HepG2 (cell line): ENCODE measurements around the gene ARHGEF3. TPM values are rescaled to one million over a fixed set of nuclear protein-coding genes. Genes with fewer than 3 reads are reported as not detected.

Experiments used
- CAMTA2 ChIP-seq: sonication (generic); formaldehyde crosslinking; IDR thresholded peaks from 2 replicates; pipeline ENCODE4 v1.4.0; 2020; ENCODE audit warnings: mild to moderate bottlenecking, missing genetic modification reagents, borderline replicate concordance
- CHD4 ChIP-seq: fragments of 200-600 bp; sonication (generic); IDR thresholded peaks from 2 replicates; pipeline ENCODE4 v1.7.0; 2017; ENCODE audit warnings: mild to moderate bottlenecking, low read length, borderline replicate concordance
- GATA4 ChIP-seq: sonication (generic); IDR thresholded peaks from 2 replicates; pipeline ENCODE4 v1.6.1; 2016; ENCODE audit warnings: antibody characterized with exemption, low read depth, borderline replicate concordance
- GPN1 ChIP-seq: sonication (generic); formaldehyde crosslinking; IDR thresholded peaks from 2 replicates; pipeline ENCODE4 v1.5.1; 2020; ENCODE audit warnings: missing genetic modification reagents, borderline replicate concordance
- JARID2 ChIP-seq: sonication (generic); formaldehyde crosslinking; IDR thresholded peaks from 2 replicates; pipeline ENCODE4 v1.8.1; 2023; ENCODE audit warnings: missing genetic modification reagents, inconsistent platforms; ENCODE audit not compliant: insufficient replicate concordance
- KLF11 ChIP-seq: IDR thresholded peaks from 2 replicates; pipeline ENCODE4 v1.6.1; 2016; ENCODE audit warnings: missing compliant biosample characterization
- PCBP2 ChIP-seq: fragments of 200-400 bp; formaldehyde crosslinking; optimal IDR thresholded peaks from 2 replicates; pipeline ENCODE3; 2018; ENCODE audit warnings: low read length, low read depth; ENCODE audit not compliant: poor library complexity, severe bottlenecking
- PHB2 ChIP-seq: fragments of 450-650 bp; IDR thresholded peaks from 2 replicates; pipeline ENCODE4 v1.6.1; 2018; ENCODE audit not compliant: partially characterized antibody
- RFX1 ChIP-seq: fragments of 450-650 bp; IDR thresholded peaks from 2 replicates; pipeline ENCODE4 v1.6.1; 2017
- SMAD9 ChIP-seq: sonication (generic); formaldehyde crosslinking; IDR thresholded peaks from 2 replicates; pipeline ENCODE4 v1.5.1; 2020; ENCODE audit warnings: mild to moderate bottlenecking, missing genetic modification reagents
- SRF ChIP-seq: IDR thresholded peaks from 2 replicates; pipeline ENCODE4 v1.6.1; 2011; ENCODE audit warnings: mild to moderate bottlenecking, low read depth, low read length, moderate library complexity
- TAF15 ChIP-seq: fragments of 200-400 bp; formaldehyde crosslinking; IDR thresholded peaks from one replicate; pipeline ENCODE4 v1.6.1; 2018; ENCODE audit warnings: mild to moderate bottlenecking, low read depth, low read length; ENCODE audit not compliant: poor library complexity, severe bottlenecking
- ZBTB33 ChIP-seq: sonication (generic); formaldehyde crosslinking; IDR thresholded peaks from 2 replicates; pipeline ENCODE4 v1.4.0; 2020; ENCODE audit warnings: missing genetic modification reagents
- ZNF20 ChIP-seq: sonication (generic); formaldehyde crosslinking; IDR thresholded peaks from 2 replicates; pipeline ENCODE4 v1.4.0; 2020; ENCODE audit warnings: mild to moderate bottlenecking, moderate library complexity, missing genetic modification reagents
- ZNF256 ChIP-seq: sonication (generic); formaldehyde crosslinking; conservative IDR thresholded peaks from 2 replicates; pipeline ENCODE4 v1.4.0; 2020; ENCODE audit warnings: missing genetic modification reagents
- ZNF317 ChIP-seq: sonication (generic); formaldehyde crosslinking; IDR thresholded peaks from 2 replicates; pipeline ENCODE4 v1.5.0; 2020; ENCODE audit warnings: mild to moderate bottlenecking, missing genetic modification reagents
- ZNF556 ChIP-seq: sonication (generic); formaldehyde crosslinking; IDR thresholded peaks from 2 replicates; pipeline ENCODE4 v1.4.0; 2020; ENCODE audit warnings: mild to moderate bottlenecking, missing genetic modification reagents, borderline replicate concordance
- ZNF768 ChIP-seq: sonication (generic); formaldehyde crosslinking; IDR thresholded peaks from 2 replicates; pipeline ENCODE4 v1.4.0; 2020; ENCODE audit warnings: missing genetic modification reagents
- ZNF816 ChIP-seq: sonication (generic); formaldehyde crosslinking; IDR thresholded peaks from 2 replicates; pipeline ENCODE4 v1.8.0; 2022; ENCODE audit warnings: missing genetic modification reagents, mild to moderate bottlenecking, borderline replicate concordance
- ZSCAN12 ChIP-seq: sonication (generic); formaldehyde crosslinking; IDR thresholded peaks from 2 replicates; pipeline ENCODE4 v1.9.0; 2021; ENCODE audit warnings: mild to moderate bottlenecking, missing genetic modification reagents
- polyA plus RNA-seq, 8 experiments: library from polyadenylated mRNA; depleted of rRNA in 3 of 8; stranded (reverse) in 7 of 8; unstranded in 1 of 8; fragments of >200 nt; fragmentation: Illumina TruSeq in 4 of 8; extraction: Trizol in 4 of 8; gene quantifications; 2 replicates each; pipeline versions ENCODE4 v1.2.1 to v1.2.3, GENCODE V29; 2011 to 2016; ENCODE audit warnings: low read depth in 4 of 8, missing spikeins in 1 of 8, mixed read lengths in 1 of 8; ENCODE audit not compliant: insufficient read depth in 1 of 8
- total RNA-seq, 5 experiments: library from RNA; depleted of rRNA; stranded (reverse); fragments of >200 nt; fragmentation: Illumina TruSeq; extraction: Trizol; gene quantifications; 2 replicates each; pipeline ENCODE4 v1.2.3, GENCODE V29; 2016; ENCODE audit warnings: low read depth in 1 of 5
- TF ChIP-seq, protein P1 (sequence below): sonication (generic); formaldehyde crosslinking; IDR thresholded peaks from 2 replicates; pipeline ENCODE4 v1.9.0; 2022; ENCODE audit warnings: missing genetic modification reagents, mild to moderate bottlenecking, borderline replicate concordance
- TF ChIP-seq, protein P2 (sequence below): sonication (generic); formaldehyde crosslinking; IDR thresholded peaks from 2 replicates; pipeline ENCODE4 v1.5.1; 2020; ENCODE audit warnings: mild to moderate bottlenecking, missing genetic modification reagents, moderate library complexity
- TF ChIP-seq, protein P3 (sequence below): sonication (generic); formaldehyde crosslinking; IDR thresholded peaks from 2 replicates; pipeline ENCODE4 v1.4.0; 2020; ENCODE audit warnings: missing genetic modification reagents

Gene ARHGEF3
- total and polyA plus RNA-seq, 2 of the 13 experiments (the other 11 are each of a cell fraction or from before 2014, with no cell fraction given) = 14.8 to 23.1 TPM

DNA sequence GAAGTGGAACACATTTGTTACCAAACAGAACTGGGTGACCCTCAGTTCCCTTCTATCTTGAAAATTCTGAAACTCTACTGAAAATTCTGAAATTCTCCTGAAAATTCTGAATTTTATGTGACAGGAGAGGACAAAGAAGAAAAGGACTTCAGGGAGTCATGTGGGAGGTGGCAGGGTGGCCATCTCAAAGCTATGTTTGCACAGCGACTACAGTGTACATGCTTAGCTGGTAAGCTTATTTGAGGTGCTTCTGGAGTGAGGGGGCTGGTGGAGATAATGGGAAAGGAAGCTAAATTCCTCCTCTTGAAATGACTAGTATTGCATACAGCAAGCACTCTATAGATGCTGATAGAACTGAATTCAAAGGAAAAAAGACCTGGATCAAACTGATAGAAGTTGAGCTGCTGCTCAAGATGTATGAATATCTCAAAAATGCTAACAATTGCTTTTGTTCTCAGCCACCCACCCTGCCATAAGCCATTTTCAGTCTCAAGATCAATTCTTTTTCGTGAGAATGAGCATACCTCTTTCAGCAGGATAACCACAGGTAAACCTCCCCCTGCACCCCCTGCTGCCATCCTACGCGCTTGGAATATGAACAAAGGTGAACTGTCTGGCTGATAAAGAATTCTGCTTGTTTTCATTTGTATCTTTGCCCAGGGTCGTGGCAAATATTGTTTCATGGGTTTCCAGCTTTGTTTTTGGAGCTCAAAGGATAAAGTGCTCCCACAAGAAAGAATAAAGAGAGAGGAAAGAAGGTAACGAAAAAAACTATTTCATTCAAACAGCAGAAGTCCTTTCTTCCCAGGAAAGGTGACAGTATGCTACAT is 16.6 kb upstream of the ARHGEF3 start (continued):
- TF ChIP-seq ZSCAN12 (no peak), ZNF20 (CRISPR knock-in tag) (no peak), ZNF768 (CRISPR knock-in tag) (no peak), ZNF816 (CRISPR knock-in tag) (no peak), SMAD9 (CRISPR knock-in tag) (no peak), ZNF317 (CRISPR knock-in tag) (no peak), KLF11 (CRISPR knock-in tag) (no peak), GATA4 (no peak), PCBP2 (no peak), CAMTA2 (no peak), ZNF256 (CRISPR knock-in tag) (no peak), JARID2 (no peak), TAF15 (no peak), CHD4 (peak; percentile 35; the same call in 1 of the 2 replicates), GPN1 (no peak), PHB2 (no peak), ZNF556 (CRISPR knock-in tag) (no peak), SRF (no peak), RFX1 (no peak), ZBTB33 (CRISPR knock-in tag) (no peak)
- TF ChIP-seq, protein P1, sequence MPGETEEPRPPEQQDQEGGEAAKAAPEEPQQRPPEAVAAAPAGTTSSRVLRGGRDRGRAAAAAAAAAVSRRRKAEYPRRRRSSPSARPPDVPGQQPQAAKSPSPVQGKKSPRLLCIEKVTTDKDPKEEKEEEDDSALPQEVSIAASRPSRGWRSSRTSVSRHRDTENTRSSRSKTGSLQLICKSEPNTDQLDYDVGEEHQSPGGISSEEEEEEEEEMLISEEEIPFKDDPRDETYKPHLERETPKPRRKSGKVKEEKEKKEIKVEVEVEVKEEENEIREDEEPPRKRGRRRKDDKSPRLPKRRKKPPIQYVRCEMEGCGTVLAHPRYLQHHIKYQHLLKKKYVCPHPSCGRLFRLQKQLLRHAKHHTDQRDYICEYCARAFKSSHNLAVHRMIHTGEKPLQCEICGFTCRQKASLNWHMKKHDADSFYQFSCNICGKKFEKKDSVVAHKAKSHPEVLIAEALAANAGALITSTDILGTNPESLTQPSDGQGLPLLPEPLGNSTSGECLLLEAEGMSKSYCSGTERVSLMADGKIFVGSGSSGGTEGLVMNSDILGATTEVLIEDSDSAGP (CRISPR knock-in tag) = no peak
- TF ChIP-seq, protein P2, sequence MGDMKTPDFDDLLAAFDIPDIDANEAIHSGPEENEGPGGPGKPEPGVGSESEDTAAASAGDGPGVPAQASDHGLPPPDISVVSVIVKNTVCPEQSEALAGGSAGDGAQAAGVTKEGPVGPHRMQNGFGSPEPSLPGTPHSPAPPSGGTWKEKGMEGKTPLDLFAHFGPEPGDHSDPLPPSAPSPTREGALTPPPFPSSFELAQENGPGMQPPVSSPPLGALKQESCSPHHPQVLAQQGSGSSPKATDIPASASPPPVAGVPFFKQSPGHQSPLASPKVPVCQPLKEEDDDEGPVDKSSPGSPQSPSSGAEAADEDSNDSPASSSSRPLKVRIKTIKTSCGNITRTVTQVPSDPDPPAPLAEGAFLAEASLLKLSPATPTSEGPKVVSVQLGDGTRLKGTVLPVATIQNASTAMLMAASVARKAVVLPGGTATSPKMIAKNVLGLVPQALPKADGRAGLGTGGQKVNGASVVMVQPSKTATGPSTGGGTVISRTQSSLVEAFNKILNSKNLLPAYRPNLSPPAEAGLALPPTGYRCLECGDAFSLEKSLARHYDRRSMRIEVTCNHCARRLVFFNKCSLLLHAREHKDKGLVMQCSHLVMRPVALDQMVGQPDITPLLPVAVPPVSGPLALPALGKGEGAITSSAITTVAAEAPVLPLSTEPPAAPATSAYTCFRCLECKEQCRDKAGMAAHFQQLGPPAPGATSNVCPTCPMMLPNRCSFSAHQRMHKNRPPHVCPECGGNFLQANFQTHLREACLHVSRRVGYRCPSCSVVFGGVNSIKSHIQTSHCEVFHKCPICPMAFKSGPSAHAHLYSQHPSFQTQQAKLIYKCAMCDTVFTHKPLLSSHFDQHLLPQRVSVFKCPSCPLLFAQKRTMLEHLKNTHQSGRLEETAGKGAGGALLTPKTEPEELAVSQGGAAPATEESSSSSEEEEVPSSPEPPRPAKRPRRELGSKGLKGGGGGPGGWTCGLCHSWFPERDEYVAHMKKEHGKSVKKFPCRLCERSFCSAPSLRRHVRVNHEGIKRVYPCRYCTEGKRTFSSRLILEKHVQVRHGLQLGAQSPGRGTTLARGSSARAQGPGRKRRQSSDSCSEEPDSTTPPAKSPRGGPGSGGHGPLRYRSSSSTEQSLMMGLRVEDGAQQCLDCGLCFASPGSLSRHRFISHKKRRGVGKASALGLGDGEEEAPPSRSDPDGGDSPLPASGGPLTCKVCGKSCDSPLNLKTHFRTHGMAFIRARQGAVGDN = no peak
- TF ChIP-seq, protein P3, sequence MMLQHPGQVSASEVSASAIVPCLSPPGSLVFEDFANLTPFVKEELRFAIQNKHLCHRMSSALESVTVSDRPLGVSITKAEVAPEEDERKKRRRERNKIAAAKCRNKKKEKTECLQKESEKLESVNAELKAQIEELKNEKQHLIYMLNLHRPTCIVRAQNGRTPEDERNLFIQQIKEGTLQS = no peak
